Measurements from ENCODE around the gene ADRA2B. TPM values are rescaled to one million over a fixed set of nuclear protein-coding genes. Genes with fewer than 3 reads are reported as not detected.
A peak's percentile ranks its signal among the peaks of the same experiment; 100 is the strongest.

ADRA2B gene
- total RNA-seq, 1 donor from 2014 or later: 0.14 TPM

GRCh38 chr2:96107708-96108065 lies 8.7 kb downstream of the ADRA2B start:
- Histone ChIP-seq H3K27ac (no peak overlapping the region), H3K36me3 (no peaks in the 10 kb centered on the region), H3K27me3 (no peaks in the 10 kb centered on the region), H3K4me1 (no peaks in the 10 kb centered on the region), H3K4me3 (no peak overlapping the region), H3K9me3 (peaks cover 10% of the 10 kb centered on the region)
- DNase-seq (peak; percentile 45), ATAC-seq (no peak)
- intact Hi-C loops (cut with DNase I): no loop called here
- TF ChIP-seq CTCF (IDR thresholded peaks at IDR 0.05): no peak

DNA sequence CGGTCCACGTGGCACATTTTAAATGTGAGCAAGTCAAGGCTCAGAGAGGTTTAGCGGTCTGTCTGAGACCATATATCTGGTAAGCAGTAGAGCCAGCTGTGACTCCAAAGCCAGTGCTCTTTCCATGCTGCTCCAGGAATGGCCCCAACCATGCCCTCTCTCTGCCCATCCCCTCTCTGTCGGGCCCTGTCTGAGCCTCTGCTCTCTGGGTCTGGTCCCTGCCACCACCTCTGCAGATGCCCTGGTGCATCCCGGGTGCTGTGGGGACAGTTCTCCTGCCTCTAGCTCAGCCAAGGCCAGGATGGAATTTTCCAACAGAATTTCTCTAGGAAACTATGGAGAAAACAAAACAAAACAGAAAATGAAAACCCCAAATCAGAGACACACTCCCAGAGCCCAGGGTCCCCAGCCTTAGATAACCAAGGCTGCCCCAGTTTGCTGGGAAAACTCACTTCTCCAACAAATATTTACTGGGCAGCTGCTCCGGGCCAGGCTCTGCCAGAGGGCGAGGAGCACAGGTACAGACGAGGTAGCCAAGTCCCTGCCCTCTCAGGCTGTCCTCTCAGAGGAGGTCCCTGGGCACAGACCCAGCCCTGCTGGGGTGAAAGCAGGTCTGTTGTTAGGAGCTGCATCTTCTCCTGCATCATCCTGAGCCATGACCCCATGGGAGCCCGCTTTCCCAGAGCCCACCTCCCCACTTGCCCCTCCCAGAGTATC lies 9.2 kb downstream of the ADRA2B start:
- Histone ChIP-seq H3K4me3 (no peak overlapping the region), H3K4me1 (no peaks in the 10 kb centered on the region), H3K27ac (no peak overlapping the region), H3K36me3 (no peaks in the 10 kb centered on the region), H3K27me3 (no peaks in the 10 kb centered on the region), H3K9me3 (peaks cover 10% of the 10 kb centered on the region)
- ATAC-seq: no peak
- intact Hi-C loops (cut with DNase I): no loop called here
- peak; percentile 35 for DNase-seq
- no peak for TF ChIP-seq CTCF (IDR thresholded peaks at IDR 0.05)

DNA sequence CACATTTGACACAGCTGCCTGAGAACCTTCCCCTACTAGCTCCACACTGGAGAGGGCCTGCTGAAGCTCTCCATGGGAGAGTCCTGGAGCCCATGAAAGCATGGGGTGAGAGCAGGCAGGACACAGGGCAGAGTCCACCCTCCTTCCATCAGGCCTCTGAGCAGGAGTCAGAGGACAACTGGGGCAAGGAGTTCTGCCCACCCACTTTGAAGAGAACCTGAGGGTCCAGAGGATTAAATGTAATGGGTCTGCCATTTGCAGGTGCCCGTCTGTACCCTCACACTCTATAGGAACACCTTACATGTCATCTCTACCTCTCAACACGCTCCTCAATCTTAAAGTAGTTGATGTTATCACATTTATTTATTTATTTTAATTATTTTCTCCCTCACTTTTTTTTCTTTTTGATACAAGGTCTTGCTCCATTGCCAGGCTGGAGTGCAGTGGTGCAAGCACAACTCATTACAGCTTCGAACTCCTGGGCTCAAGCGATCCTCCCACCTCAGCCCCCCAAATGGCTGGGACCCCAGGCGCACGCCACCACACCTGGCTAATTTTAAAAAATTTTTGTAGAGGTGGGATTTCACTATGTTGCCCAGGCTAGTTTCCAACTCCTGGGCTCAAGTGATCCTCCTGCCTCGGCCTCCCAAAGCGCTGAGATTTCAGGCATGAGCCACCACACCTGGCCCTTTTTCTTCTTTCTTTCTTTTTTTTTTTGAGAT lies 10.2 kb downstream of the ADRA2B start:
- no peak overlapping the region for H3K4me3 ChIP-seq
- H3K9me3 ChIP-seq: peaks cover 10% of the 10 kb centered on the region
- no peak overlapping the region for H3K27ac ChIP-seq
- H3K4me1 ChIP-seq: no peaks in the 10 kb centered on the region
- no peaks in the 10 kb centered on the region for H3K36me3 ChIP-seq
- no peak for TF ChIP-seq CTCF (IDR thresholded peaks at IDR 0.05)
- H3K27me3 ChIP-seq: no peaks in the 10 kb centered on the region
- ATAC-seq (no peak), DNase-seq (peak; percentile 21)
- intact Hi-C loops (cut with DNase I): no loop called here

- intact Hi-C loops (cut with DNase I): no loop called here
- DNase-seq (peak; percentile 44), ATAC-seq (no peak)
- TF ChIP-seq CTCF (IDR thresholded peaks at IDR 0.05): no peak
- peaks cover 10% of the 10 kb centered on the region for H3K9me3 ChIP-seq
- no peak overlapping the region for H3K4me3 ChIP-seq
- no peaks in the 10 kb centered on the region for H3K36me3 ChIP-seq
- no peak overlapping the region for H3K27ac ChIP-seq
- H3K4me1 ChIP-seq: no peaks in the 10 kb centered on the region
- H3K27me3 ChIP-seq: no peaks in the 10 kb centered on the region
Observed at GRCh38 chr2:96105152-96105915, 11.0 kb downstream of the ADRA2B start.

DNA sequence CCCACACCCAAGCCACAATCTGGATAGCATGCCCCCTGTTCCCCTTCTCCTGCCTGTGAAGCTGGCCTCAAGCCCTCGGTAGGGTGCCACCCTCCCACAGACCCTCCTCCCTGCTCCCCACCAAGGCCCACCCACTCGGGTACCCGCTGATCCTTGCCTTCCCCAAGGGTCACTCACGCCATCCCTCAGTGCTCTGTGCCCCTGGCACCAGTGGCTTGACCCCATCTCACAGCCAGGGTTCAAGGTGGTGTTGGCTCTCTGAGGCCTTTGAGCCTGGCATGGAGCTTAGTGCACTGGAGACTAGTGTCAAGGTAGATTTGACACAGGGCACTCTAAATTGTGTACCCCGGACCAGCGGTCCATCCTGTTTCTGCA lies 11.9 kb downstream of the ADRA2B start:
- no peak for TF ChIP-seq CTCF (IDR thresholded peaks at IDR 0.05)
- H3K4me3 ChIP-seq: no peak overlapping the region
- H3K9me3 ChIP-seq: peaks cover 10% of the 10 kb centered on the region
- H3K4me1 ChIP-seq: no peaks in the 10 kb centered on the region
- ATAC-seq (no peak), DNase-seq (no peak)
- no peak overlapping the region for H3K27ac ChIP-seq
- no peaks in the 10 kb centered on the region for H3K36me3 ChIP-seq
- H3K27me3 ChIP-seq: no peaks in the 10 kb centered on the region
- intact Hi-C loops (cut with DNase I): no loop called here

All from upper lobe of right lung (tissue), 1 donor.